Measurements from ENCODE around the gene SLC1A2.

The SLC1A2 gene

DNA sequence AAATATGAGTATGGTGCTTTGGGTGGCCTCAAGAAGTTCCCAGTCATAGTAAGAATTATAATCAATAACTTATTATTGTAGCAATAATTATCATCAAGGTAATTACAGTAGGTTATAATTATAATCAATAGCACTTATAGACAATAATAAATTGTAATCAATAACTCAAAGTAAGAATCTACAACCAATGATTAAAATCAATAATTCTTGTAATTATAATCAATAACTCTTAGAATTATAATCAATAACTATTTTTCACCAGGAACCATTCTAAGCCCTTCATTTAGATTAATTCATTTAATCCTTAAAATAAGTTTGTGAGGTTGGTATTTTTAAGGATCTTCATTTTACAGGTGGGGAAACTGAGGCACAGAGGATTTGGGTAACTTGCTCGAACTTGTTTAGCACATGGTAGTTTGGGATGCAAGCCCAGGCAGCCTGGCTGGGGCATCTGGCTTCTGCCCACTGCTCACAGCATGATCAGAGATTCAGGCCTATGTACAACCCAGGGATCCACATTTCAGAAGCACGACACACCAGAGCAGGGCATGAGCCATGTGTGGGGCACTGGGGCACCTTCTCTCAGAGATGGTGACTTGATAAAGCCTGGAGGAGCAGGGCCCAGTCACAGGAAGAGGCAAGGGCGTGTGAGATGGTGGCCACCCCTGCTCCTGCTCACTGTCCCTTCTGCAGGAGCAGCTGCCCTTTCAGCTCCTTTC, 46.6 kb downstream of the SLC1A2 start:
- no peak overlapping the region for H2AFZ ChIP-seq (ENCODE audit: low read depth, low read length)
- no peak overlapping the region for H3K27ac ChIP-seq (ENCODE audit: low read length)
- H3K79me2 ChIP-seq (ENCODE audit: low read length): no peaks in the 10 kb centered on the region
- no peak for TF ChIP-seq EZH2phosphoT487 (IDR thresholded peaks at IDR 0.05; ENCODE audit: low read depth)
- TF ChIP-seq CTCF (IDR thresholded peaks at IDR 0.05; ENCODE audit: low read depth, low read length): no peak
- no peaks in the 10 kb centered on the region for H3K4me1 ChIP-seq (ENCODE audit: low read length)
- H3K27me3 ChIP-seq (ENCODE audit: low read depth, low read length): 0 out of 2 replicates have a peak, but pooled peaks cover 15% of the 10 kb centered on the region
- no peaks in the 10 kb centered on the region for H3K36me3 ChIP-seq (replicated peaks; ENCODE audit: low read depth, low read length)
- H3K9ac ChIP-seq (ENCODE audit: low read length): no peak overlapping the region
- no peak overlapping the region for H3K4me2 ChIP-seq (ENCODE audit: low read length)
- no peaks in the 10 kb centered on the region for H4K20me1 ChIP-seq (ENCODE audit: insufficient read depth, low read length)
- H3K9me3 ChIP-seq (ENCODE audit: insufficient read depth, low read length): no peaks in the 10 kb centered on the region
- no peak overlapping the region for H3K4me3 ChIP-seq (ENCODE audit: low read length)

- H3K36me3 ChIP-seq (replicated peaks; ENCODE audit: low read depth, low read length): no peaks in the 10 kb centered on the region
- no peaks in the 10 kb centered on the region for H3K4me1 ChIP-seq (ENCODE audit: low read length)
- TF ChIP-seq EZH2phosphoT487 (IDR thresholded peaks at IDR 0.05; ENCODE audit: low read depth): no peak
- no peak for TF ChIP-seq CTCF (IDR thresholded peaks at IDR 0.05; ENCODE audit: low read depth, low read length)
- H3K79me2 ChIP-seq (ENCODE audit: low read length): no peaks in the 10 kb centered on the region
- H3K4me2 ChIP-seq (ENCODE audit: low read length): no peak overlapping the region
- no peaks in the 10 kb centered on the region for H3K9me3 ChIP-seq (ENCODE audit: insufficient read depth, low read length)
- no peak overlapping the region for H2AFZ ChIP-seq (ENCODE audit: low read depth, low read length)
- H4K20me1 ChIP-seq (ENCODE audit: insufficient read depth, low read length): no peaks in the 10 kb centered on the region
- no peak overlapping the region for H3K4me3 ChIP-seq (ENCODE audit: low read length)
- H3K27ac ChIP-seq (ENCODE audit: low read length): no peak overlapping the region
- peaks cover 23% of the 10 kb centered on the region for H3K27me3 ChIP-seq (ENCODE audit: low read depth, low read length)
- H3K9ac ChIP-seq (ENCODE audit: low read length): no peak overlapping the region
These were observed 51.9 kb downstream of the SLC1A2 start for GRCh38 chr11:35367491-35367890.

- Histone ChIP-seq H3K27ac (ENCODE audit: low read length) (no peak overlapping the region), H3K4me3 (ENCODE audit: low read length) (no peak overlapping the region), H3K36me3 (replicated peaks; ENCODE audit: low read depth, low read length) (no peaks in the 10 kb centered on the region), H3K4me1 (ENCODE audit: low read length) (peaks cover 5% of the 10 kb centered on the region), H3K9ac (ENCODE audit: low read length) (no peak overlapping the region), H4K20me1 (ENCODE audit: insufficient read depth, low read length) (no peaks in the 10 kb centered on the region), H3K79me2 (ENCODE audit: low read length) (no peaks in the 10 kb centered on the region), H3K27me3 (ENCODE audit: low read depth, low read length) (peaks cover 23% of the 10 kb centered on the region), H3K9me3 (ENCODE audit: insufficient read depth, low read length) (no peaks in the 10 kb centered on the region), H2AFZ (ENCODE audit: low read depth, low read length) (no peak overlapping the region), H3K4me2 (ENCODE audit: low read length) (no peak overlapping the region)
- TF ChIP-seq EZH2phosphoT487 (IDR thresholded peaks at IDR 0.05; ENCODE audit: low read depth): no peak
- no peak for TF ChIP-seq CTCF (IDR thresholded peaks at IDR 0.05; ENCODE audit: low read depth, low read length)
These were observed 52.6 kb downstream of the SLC1A2 start for GRCh38 chr11:35366798-35367197.

DNA sequence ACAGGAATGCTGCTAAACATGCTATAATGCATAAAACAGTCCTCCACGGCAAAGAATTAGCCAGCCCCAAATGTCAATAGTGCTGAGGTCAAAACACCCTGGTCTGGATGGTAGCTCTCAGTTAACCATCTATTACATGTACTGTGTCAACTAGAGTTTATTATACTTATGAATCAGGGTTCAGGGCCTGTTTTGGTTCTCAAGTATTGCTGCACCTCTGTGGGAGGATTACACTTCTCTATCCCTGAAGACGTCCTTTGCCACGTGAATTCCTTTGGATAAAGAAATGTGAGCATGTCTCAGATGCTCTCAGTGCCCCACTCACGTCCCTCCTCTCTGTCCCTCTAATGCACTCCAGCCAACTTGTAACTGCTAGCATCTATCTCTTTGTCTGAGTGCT, 53.4 kb downstream of the SLC1A2 start:
- no peak overlapping the region for H3K9ac ChIP-seq (ENCODE audit: low read length)
- no peak overlapping the region for H3K4me3 ChIP-seq (ENCODE audit: low read length)
- H3K4me1 ChIP-seq (ENCODE audit: low read length): peaks cover 6% of the 10 kb centered on the region
- TF ChIP-seq CTCF (IDR thresholded peaks at IDR 0.05; ENCODE audit: low read depth, low read length): no peak
- no peak for TF ChIP-seq EZH2phosphoT487 (IDR thresholded peaks at IDR 0.05; ENCODE audit: low read depth)
- H3K4me2 ChIP-seq (ENCODE audit: low read length): no peak overlapping the region
- H4K20me1 ChIP-seq (ENCODE audit: insufficient read depth, low read length): no peaks in the 10 kb centered on the region
- H2AFZ ChIP-seq (ENCODE audit: low read depth, low read length): no peak overlapping the region
- H3K79me2 ChIP-seq (ENCODE audit: low read length): no peaks in the 10 kb centered on the region
- no peak overlapping the region for H3K27ac ChIP-seq (ENCODE audit: low read length)
- H3K27me3 ChIP-seq (ENCODE audit: low read depth, low read length): peaks cover 23% of the 10 kb centered on the region
- H3K36me3 ChIP-seq (replicated peaks; ENCODE audit: low read depth, low read length): no peaks in the 10 kb centered on the region
- H3K9me3 ChIP-seq (ENCODE audit: insufficient read depth, low read length): no peaks in the 10 kb centered on the region
